PC-3 (cell line): Measurements from ENCODE around the gene TSEN2. TPM values are rescaled to one million over a fixed set of nuclear protein-coding genes. Genes with fewer than 3 reads are reported as not detected.

Experiments used
- ATAC-seq: fragments of 200-7000 bp; cut with Tn5 transposase; 2 replicates; pipeline ENCODE4 v1.9.1; 2020; ENCODE audit warnings: mild to moderate bottlenecking, moderate library complexity
- BruUV-seq: library from RNA; stranded (reverse); fragments of 400-500 nt; replicated peaks from 2 replicates; lab custom pipeline; 2021; lab: Mats Ljungman, UMichigan
- CTCF ChIA-PET: fragments of 300-600 bp; sonication (Branson Sonifier 250); formaldehyde crosslinking; loops from one replicate; lab custom pipeline; 2022; ENCODE audit warnings: antibody characterized with exemption; lab: Charles Lee
- POLR2A ChIA-PET: fragments of 300-600 bp; sonication (Branson Sonifier 250); formaldehyde crosslinking; loops from one replicate; lab custom pipeline; 2022; ENCODE audit warnings: antibody characterized with exemption; ENCODE audit not compliant: unreplicated experiment; lab: Charles Lee
- DNase-seq: peaks from one replicate; pipeline ENCODE4 v3.0.0-alpha.2; 2015
- H2AFZ ChIP-seq: fragments of 300-600 bp; sonication (generic); 2 replicates; pipeline ENCODE4 v1.6.0; 2016; ENCODE audit warnings: antibody characterized with exemption, low read length
- H3F3A ChIP-seq: fragments of 300-600 bp; sonication (generic); one replicate; pipeline ENCODE4 v1.6.0; 2017; ENCODE audit warnings: antibody characterized with exemption, low read length, control low read depth, mild to moderate bottlenecking; ENCODE audit not compliant: unreplicated experiment
- H3K27ac ChIP-seq: fragments of 300-600 bp; sonication (generic); 2 replicates; pipeline ENCODE4 v1.5.1; 2016; ENCODE audit warnings: mild to moderate bottlenecking, low read length
- H3K27me3 ChIP-seq: fragments of 300-600 bp; sonication (generic); 2 replicates; pipeline ENCODE4 v1.6.1; 2016; ENCODE audit warnings: low read length, mixed read lengths
- H3K36me3 ChIP-seq: fragments of 300-600 bp; sonication (generic); 2 replicates; pipeline ENCODE4 v1.6.1; 2016; ENCODE audit warnings: low read depth, mixed run types, low read length, mixed read lengths
- H3K4me1 ChIP-seq: fragments of 300-600 bp; sonication (generic); 2 replicates; pipeline ENCODE4 v1.5.1; 2016; ENCODE audit warnings: low read length; ENCODE audit not compliant: insufficient read depth
- H3K4me2 ChIP-seq: fragments of 300-600 bp; sonication (generic); 2 replicates; pipeline ENCODE4 v1.6.0; 2016; ENCODE audit warnings: low read length
- H3K4me3 ChIP-seq: fragments of 300-600 bp; sonication (generic); 2 replicates; pipeline ENCODE4 v1.5.1; 2016; ENCODE audit warnings: mild to moderate bottlenecking, low read length, mixed read lengths
- H3K79me2 ChIP-seq: fragments of 300-600 bp; sonication (generic); 2 replicates; pipeline ENCODE4 v1.6.1; 2017; ENCODE audit warnings: low read length, mixed read lengths
- H3K9ac ChIP-seq: fragments of 300-600 bp; sonication (generic); 2 replicates; pipeline ENCODE4 v1.6.0; 2016; ENCODE audit warnings: mild to moderate bottlenecking, low read length
- H3K9me2 ChIP-seq: fragments of 300-600 bp; sonication (generic); replicated peaks from 2 replicates; pipeline ENCODE4 v1.6.1; 2016; ENCODE audit warnings: mixed run types, low read length, mixed read lengths
- H3K9me3 ChIP-seq: fragments of 300-600 bp; sonication (generic); 2 replicates; pipeline ENCODE4 v1.6.1; 2016; ENCODE audit warnings: low read length, mixed read lengths
- H4K20me1 ChIP-seq: fragments of 300-600 bp; sonication (generic); 2 replicates; pipeline ENCODE4 v1.6.1; 2016; ENCODE audit warnings: low read length, mixed read lengths
- CTCF ChIP-seq: fragments of 300-600 bp; sonication (generic); conservative IDR thresholded peaks from 2 replicates; pipeline ENCODE4 v1.5.1; 2017; ENCODE audit warnings: antibody characterized with exemption, low read depth, mild to moderate bottlenecking, low read length
- EZH2 ChIP-seq: fragments of 300-600 bp; sonication (generic); IDR thresholded peaks from one replicate; pipeline ENCODE4 v1.6.1; 2017; ENCODE audit warnings: antibody characterized with exemption, mild to moderate bottlenecking, low read length; ENCODE audit not compliant: unreplicated experiment
- EZH2phosphoT487 ChIP-seq: fragments of 300-600 bp; sonication (generic); IDR thresholded peaks from 2 replicates; pipeline ENCODE4 v1.6.1; 2018; ENCODE audit warnings: mild to moderate bottlenecking, antibody characterized with exemption, low read length, borderline replicate concordance
- intact Hi-C: fragments of 100-400 bp; cut with micrococcal nuclease; formaldehyde crosslinking; loops from 2 replicates; pipeline ENCODE4 v1.9.0; 2023
- total RNA-seq: library from RNA; depleted of rRNA; stranded (reverse); fragments of >200 nt; gene quantifications from 2 replicates; pipeline ENCODE4 v1.2.3, GENCODE V29; 2014

Gene TSEN2
- total RNA-seq, 1 experiment from 2014 or later, result 40.2 TPM

GRCh38 chr3:12483410-12483809, 870 bp upstream of the TSEN2 start:
- intact Hi-C loops, result loop anchor here (10.0 kb wide), 1 partner anchor 411 kb away; no protein-coding TSS in a partner anchor
- Histone ChIP-seq H3K9ac (peak overlapping the region; percentile 98), H2AFZ (no peak overlapping the region), H3K4me3 (peak overlapping the region; percentile 81), H4K20me1 (no peaks in the 10 kb centered on the region), H3K9me2 (no peaks in the 10 kb centered on the region), H3K9me3 (no peaks in the 10 kb centered on the region), H3F3A (peaks cover 3% of the 10 kb centered on the region), H3K4me2 (peak overlapping the region; percentile 89), H3K79me2 (peaks cover 49% of the 10 kb centered on the region), H3K27me3 (no peaks in the 10 kb centered on the region), H3K27ac (peak overlapping the region; percentile 68), H3K4me1 (peaks cover 60% of the 10 kb centered on the region), H3K36me3 (peaks cover 9% of the 10 kb centered on the region; the same call in 1 of the 2 replicates)
- BruUV-seq, result no TSS peak
- ChIA-PET POLR2A (interaction anchor here (0.7 kb wide), 1 partner anchor 162 kb away, joined by 7 read pairs; no protein-coding TSS in a partner anchor), CTCF (interaction anchor here (0.6 to 0.7 kb wide), 2 partner anchors 77 to 406 kb away, joined by 4 to 6 read pairs; no protein-coding TSS in a partner anchor)
- ATAC-seq, result no peak
- peak; percentile 35 for DNase-seq
- TF ChIP-seq CTCF, result no peak
- TF ChIP-seq EZH2, result no peak
- TF ChIP-seq EZH2phosphoT487, result no peak

- DNase-seq (no peak), ATAC-seq (peak; percentile 1; the same call in 1 of the 2 replicates)
- H3K27ac ChIP-seq, result peak overlapping the region; percentile 68
- no peaks in the 10 kb centered on the region for H3K9me2 ChIP-seq
- ChIA-PET CTCF (interaction anchor here (0.6 to 1.1 kb wide), 3 partner anchors 61 to 405 kb away, joined by 3 to 6 read pairs (median 6); partner anchors contain the start of gene MKRN2OS), POLR2A (interaction anchor here (0.7 kb wide), 1 partner anchor 85 kb away, joined by 4 read pairs; no protein-coding TSS in a partner anchor)
- no peaks in the 10 kb centered on the region for H4K20me1 ChIP-seq
- H3F3A ChIP-seq, result peaks cover 3% of the 10 kb centered on the region
- intact Hi-C loops, result loop anchor here (10.0 kb wide), 1 partner anchor 411 kb away; no protein-coding TSS in a partner anchor
- peak overlapping the region; percentile 98 for H3K9ac ChIP-seq
- H3K9me3 ChIP-seq, result no peaks in the 10 kb centered on the region
- H3K79me2 ChIP-seq, result peaks cover 53% of the 10 kb centered on the region
- H2AFZ ChIP-seq, result peak overlapping the region; percentile 56
- peaks cover 60% of the 10 kb centered on the region for H3K4me1 ChIP-seq
- peaks cover 12% of the 10 kb centered on the region; the same call in 1 of the 2 replicates for H3K36me3 ChIP-seq
- peak overlapping the region; percentile 89 for H3K4me2 ChIP-seq
- H3K27me3 ChIP-seq, result no peaks in the 10 kb centered on the region
- H3K4me3 ChIP-seq, result peak overlapping the region; percentile 81
- TSS peak; percentile 96 for BruUV-seq
- no peak for TF ChIP-seq EZH2
- TF ChIP-seq CTCF, result no peak
- TF ChIP-seq EZH2phosphoT487, result no peak
These were observed 445 bp upstream of the TSEN2 start for GRCh38 chr3:12483872-12484197.

GRCh38 chr3:12484983-12485327, 675 bp downstream of the TSEN2 start:
- Histone ChIP-seq H3K9me3 (no peaks in the 10 kb centered on the region), H3K9ac (peak overlapping the region; percentile 98), H3K4me3 (peak overlapping the region; percentile 81), H2AFZ (peak overlapping the region; percentile 79), H3K79me2 (peaks cover 64% of the 10 kb centered on the region), H3K9me2 (no peaks in the 10 kb centered on the region), H3K4me2 (peak overlapping the region; percentile 89), H3F3A (no peaks in the 10 kb centered on the region), H3K36me3 (peaks cover 17% of the 10 kb centered on the region; the same call in 1 of the 2 replicates), H4K20me1 (no peaks in the 10 kb centered on the region), H3K27ac (peak overlapping the region; percentile 81), H3K4me1 (peaks cover 53% of the 10 kb centered on the region), H3K27me3 (no peaks in the 10 kb centered on the region)
- no TSS peak for BruUV-seq
- TF ChIP-seq CTCF (no peak), EZH2phosphoT487 (no peak), EZH2 (no peak)
- ChIA-PET CTCF (no interaction called here), POLR2A (interaction anchor here (0.6 kb wide), 1 partner anchor 115 kb away, joined by 3 read pairs; no protein-coding TSS in a partner anchor)
- DNase-seq (no peak), ATAC-seq (no peak)
- intact Hi-C loops, result loop anchor here (10.0 kb wide), 1 partner anchor 410 kb away; no protein-coding TSS in a partner anchor
